Measurements from ENCODE around the gene RAVER1.
"Not testable (repeated sequence)": the region's sequence is repeated elsewhere in the genome, so short reads cannot be mapped to it uniquely, and the experiment has no call there.

The RAVER1 gene

DNA sequence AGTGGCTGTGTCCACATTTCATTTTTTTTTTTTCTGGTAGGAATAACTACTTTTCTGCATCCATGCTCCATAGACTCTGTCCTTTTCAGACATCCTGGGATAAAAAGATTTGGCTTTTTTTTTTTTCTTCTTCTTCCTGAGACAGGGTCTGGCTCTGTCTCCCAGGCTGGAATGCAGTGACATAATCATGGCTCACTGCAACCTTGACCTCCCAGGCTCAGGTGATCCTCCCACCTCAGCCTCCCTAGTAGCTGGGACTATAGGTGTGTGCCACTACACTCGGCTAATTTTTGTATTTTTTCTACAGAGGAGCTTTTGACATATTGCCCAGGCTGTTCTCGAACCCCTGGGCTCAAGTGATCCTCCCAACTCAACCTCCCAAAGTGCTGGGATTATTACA lies 10.2 kb upstream of the RAVER1 start:
- no peak for DNase-seq

DNA sequence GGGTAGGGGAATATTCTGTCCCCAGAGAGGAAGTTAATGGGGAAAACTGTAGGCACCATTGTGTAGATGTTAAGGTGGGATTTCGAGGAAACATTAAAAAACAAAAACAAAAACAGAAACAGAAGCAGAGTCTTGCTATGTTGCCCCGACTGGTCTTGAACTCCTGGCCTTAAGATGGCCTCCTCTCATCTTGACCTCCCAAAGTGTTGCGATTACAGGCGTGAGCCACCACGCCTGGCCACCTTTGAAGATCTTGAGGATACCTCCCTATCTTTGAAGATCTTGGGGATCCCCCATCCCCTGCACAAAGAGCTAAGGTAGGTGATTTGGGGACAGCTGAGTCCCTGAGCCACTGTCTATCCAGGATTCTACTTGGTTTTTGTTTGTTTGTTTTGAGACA lies 6.6 kb upstream of the RAVER1 start:
- no peak for DNase-seq

- DNase-seq, result no peak
Measured at GRCh38 chr19:10339380-10339960, 6.1 kb upstream of the RAVER1 start, which contains the start of gene ICAM3. TSS of gene ICAM3 (minus strand) at chr19:10339624. CDS start at chr19:10339614, 10 bp downstream.

- no peak for DNase-seq
Measured at GRCh38 chr19:10338940-10339339, 5.6 kb upstream of the RAVER1 start.

DNA sequence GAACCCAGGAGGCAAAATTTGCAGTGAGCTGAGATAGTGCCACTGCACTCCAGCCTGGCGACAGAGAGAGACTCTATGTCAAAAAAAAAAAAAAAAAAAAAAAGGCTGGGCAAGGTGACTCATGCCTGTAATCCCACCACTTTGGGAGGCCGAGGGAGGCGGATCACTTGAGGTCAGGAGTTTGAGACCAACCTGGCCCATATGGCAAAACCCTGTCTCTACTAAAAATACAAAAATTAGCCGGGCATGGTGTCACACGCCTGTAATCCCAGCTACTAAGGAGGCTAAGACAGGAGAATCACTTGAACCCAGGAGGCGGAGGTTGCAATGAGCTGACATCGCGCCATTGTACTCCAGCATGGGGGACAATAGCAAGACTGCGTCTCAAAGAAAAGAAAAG lies 3.4 kb upstream of the RAVER1 start:
- not testable (repeated sequence) for DNase-seq

- DNase-seq, result no peak
Measured at GRCh38 chr19:10335352-10335985, 2.1 kb upstream of the RAVER1 start.

GRCh38 chr19:10334588-10335351 lies 1.4 kb upstream of the RAVER1 start:
- peak; percentile 70 for DNase-seq

DNA sequence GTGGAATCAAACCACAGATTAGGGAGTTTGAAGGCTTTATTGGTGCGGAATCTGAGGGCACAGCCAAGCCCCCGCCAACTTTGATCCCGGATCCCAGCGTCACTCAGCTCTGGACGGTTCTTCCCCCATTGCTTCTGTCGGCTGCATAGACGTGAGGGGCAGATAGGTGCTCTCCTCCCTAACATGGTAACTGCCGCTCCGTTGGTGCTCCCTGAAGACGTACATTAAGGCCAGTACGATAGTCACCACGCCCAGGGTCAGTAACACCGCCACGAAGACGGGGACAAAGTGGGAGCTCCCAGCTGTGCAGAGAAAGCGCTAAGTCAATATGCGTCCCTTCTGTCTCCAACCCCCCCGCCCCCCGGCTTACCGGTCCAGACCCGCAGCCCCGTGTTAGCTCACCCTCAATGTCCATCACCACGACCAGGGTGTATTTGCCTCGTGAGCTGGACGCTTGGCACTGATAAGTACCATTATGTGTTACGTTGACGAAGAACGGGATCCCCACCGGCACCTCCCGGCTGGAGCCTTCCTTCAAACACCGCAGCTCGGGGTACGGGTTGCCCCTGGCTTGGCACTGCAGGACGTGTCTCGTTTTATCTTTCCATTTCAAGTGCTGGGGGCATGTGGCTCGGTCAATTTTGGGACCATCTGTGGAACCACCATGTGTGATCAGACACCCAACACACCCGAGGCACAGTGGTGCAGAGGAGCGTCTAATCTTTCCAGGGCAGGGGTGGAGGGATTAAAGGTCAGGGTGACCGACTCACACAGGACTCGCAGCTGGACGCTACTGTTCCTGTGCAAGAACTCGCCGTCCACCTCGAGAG lies 644 bp upstream of the RAVER1 start:
- no peak for DNase-seq

DNA sequence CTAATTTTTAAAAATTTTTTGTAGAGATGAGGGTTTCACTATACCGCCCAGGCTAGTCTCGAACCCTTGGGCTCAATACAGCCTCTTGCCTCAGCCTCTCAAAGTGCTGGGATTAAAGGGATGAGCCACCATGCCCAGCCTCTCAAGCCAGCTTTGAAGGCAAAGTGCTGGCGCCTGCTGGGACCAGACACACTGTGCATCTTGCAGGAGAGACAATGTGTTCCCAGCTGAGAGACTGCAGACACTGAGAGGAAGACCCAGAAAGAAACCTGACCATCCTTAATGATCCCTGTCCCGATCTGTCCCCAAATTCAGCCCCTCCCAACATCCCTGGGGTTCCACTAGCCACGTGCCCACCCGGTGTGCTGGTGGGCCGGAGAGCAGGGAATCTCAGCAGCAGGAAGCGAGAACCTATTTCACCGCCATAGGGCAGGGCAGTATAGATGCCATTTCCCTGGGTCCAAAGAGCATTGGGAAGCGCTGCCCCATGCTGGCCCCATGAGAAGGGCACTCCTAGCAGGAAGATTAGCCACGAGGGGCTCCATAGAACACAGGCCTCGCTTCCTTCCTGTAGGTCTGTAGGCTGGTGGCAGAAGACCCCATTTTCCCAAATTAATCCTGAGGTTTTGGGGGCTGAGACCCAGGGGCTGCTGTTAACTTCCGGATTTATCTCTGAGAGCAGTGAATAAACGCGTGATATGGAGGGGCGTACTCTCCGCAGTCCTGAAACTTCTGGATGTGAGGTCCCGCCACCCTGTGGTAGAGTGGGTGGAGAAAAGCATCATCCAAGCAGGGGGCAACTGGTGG lies 968 bp downstream of the RAVER1 start:
- DNase-seq, result no peak

GRCh38 chr19:10329555-10329954 lies 3.8 kb downstream of the RAVER1 start:
- no peak for DNase-seq

DNA sequence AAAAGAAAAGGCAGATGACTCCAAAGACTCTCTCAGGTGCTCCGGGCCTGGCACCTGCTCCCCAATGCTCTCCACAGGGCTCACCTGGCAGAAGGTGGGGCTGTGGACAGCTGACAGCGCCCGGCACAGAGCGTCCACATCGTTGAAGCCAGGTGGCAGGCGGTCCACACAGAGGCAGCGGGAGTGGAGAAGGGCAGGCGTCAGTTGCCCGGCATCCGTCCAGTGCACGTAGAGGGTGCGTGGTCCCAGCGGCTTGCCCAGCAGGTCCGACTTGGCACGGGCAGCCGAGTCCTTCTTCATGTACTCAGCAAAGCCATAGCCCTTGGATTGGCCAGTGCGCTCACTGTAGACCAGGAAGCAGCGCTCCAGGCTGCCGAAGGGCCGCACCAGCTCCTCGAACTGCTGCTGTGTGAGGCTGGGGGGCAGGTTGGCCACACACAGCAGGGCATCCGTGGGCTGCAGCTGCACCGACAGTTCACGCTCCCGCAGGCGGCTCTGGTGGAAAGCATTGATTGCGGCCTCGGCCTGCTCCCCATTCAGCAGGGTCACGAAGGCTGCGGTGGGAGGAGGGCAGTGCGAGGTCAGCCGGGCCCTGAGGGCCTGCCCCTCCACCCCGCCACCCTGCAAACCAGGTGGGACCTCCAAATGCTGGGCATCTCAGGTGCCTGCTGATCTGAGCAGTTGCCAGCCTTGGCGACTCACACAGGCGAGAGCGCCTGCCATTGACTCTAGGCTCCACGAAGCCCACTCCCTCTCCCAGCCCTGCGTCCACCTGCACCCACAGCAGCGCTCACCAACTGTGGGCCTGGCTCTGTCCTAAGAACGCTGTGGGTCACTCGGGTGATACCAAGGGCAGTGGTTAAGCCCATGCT lies 4.5 kb downstream of the RAVER1 start:
- no peak for DNase-seq

GRCh38 chr19:10327793-10328192 lies 5.5 kb downstream of the RAVER1 start:
- no peak for DNase-seq

DNA sequence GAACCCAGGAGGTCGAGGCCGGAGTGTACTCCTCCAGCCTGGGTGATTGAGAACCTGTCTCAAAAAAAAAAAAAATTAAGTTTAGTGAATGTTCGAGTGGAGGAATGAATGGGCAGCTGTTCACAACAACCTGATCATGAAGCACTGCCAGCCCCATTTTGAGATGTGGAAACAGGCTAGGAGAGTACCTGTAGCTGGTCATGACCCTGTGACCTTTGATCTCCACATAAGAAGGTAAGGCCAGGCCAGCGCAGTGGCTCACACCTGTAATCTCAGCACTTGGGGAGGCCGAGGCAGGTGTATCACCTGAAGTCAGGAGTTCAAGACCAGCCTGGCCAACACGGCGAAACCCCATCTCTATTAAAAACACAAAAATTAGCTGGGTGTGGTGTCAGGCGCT lies 7.6 kb downstream of the RAVER1 start:
- DNase-seq, result no peak

- DNase-seq, result no peak
Measured at GRCh38 chr19:10321874-10322835, 11.2 kb downstream of the RAVER1 start.

DNA sequence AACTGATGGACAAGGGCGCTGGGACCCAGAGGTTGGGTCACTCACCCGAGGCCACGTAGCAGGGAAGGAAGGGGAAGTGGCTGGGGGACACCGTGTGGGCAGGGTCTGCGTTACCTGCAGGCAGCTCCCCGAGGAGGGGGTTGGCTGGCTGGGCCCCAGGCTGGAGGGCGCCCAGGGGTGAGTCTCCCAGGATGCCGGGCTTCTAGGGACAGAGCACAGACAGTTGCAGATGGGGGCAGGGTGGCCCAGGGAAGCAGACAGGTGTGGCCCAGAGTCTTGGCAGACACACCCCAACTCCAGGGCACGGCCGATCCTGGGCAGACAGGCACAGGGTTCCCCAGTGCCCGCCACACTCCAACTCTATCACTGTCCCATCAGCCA lies 11.9 kb downstream of the RAVER1 start:
- no peak for DNase-seq

- DNase-seq, result no peak
Measured at GRCh38 chr19:10320602-10321416, 12.5 kb downstream of the RAVER1 start.

- DNase-seq, result no peak
Measured at GRCh38 chr19:10318807-10319682, 14.3 kb downstream of the RAVER1 start.

GRCh38 chr19:10317857-10318462 lies 15.4 kb downstream of the RAVER1 start:
- no peak for DNase-seq
